Measurements from ENCODE around the gene ARID5B. TPM values are rescaled to one million over a fixed set of nuclear protein-coding genes. Genes with fewer than 3 reads are reported as not detected.

Gene ARID5B
- total RNA-seq, 1 donor from 2014 or later = 50.6 TPM

- no peak for DNase-seq (ENCODE audit: low spot score)
Measured at GRCh38 chr10:61987951-61988379, 86.5 kb downstream of the ARID5B start.

GRCh38 chr10:61989995-61990760 is 88.7 kb downstream of the ARID5B start:
- DNase-seq (ENCODE audit: low spot score) = no peak

- DNase-seq (ENCODE audit: low spot score) = no peak
Measured at GRCh38 chr10:61990761-61991135, 89.2 kb downstream of the ARID5B start.

GRCh38 chr10:61991166-61991565 is 89.7 kb downstream of the ARID5B start:
- no peak for DNase-seq (ENCODE audit: low spot score)

GRCh38 chr10:61992059-61992460 is 90.6 kb downstream of the ARID5B start:
- peak; percentile 28 for DNase-seq (ENCODE audit: low spot score)

GRCh38 chr10:61992671-61993668 is 91.5 kb downstream of the ARID5B start:
- DNase-seq (ENCODE audit: low spot score) = peak; percentile 72

GRCh38 chr10:61993711-61994401 is 92.4 kb downstream of the ARID5B start:
- no peak for DNase-seq (ENCODE audit: low spot score)

GRCh38 chr10:61994405-61995219 is 93.1 kb downstream of the ARID5B start:
- DNase-seq (ENCODE audit: low spot score) = no peak

GRCh38 chr10:61995220-61995503 is 93.7 kb downstream of the ARID5B start:
- DNase-seq (ENCODE audit: low spot score) = no peak

GRCh38 chr10:61998937-61999336 is 97.4 kb downstream of the ARID5B start:
- DNase-seq (ENCODE audit: low spot score) = no peak

GRCh38 chr10:62000037-62000603 is 98.6 kb downstream of the ARID5B start:
- DNase-seq (ENCODE audit: low spot score) = no peak

- no peak for DNase-seq (ENCODE audit: low spot score)
Measured at GRCh38 chr10:62000726-62001125, 99.2 kb downstream of the ARID5B start.

- DNase-seq (ENCODE audit: low spot score) = no peak
Measured at GRCh38 chr10:62001898-62002297, 100.4 kb downstream of the ARID5B start.

GRCh38 chr10:62002753-62003152 is 101.3 kb downstream of the ARID5B start:
- DNase-seq (ENCODE audit: low spot score) = no peak

- no peak for DNase-seq (ENCODE audit: low spot score)
Measured at GRCh38 chr10:62004042-62004441, 102.5 kb downstream of the ARID5B start.

- no peak for DNase-seq (ENCODE audit: low spot score)
Measured at GRCh38 chr10:62005281-62005680, 103.8 kb downstream of the ARID5B start.

GRCh38 chr10:62005687-62006086 is 104.2 kb downstream of the ARID5B start:
- DNase-seq (ENCODE audit: low spot score) = no peak

GRCh38 chr10:62007145-62007544 is 105.6 kb downstream of the ARID5B start:
- DNase-seq (ENCODE audit: low spot score) = no peak

- no peak for DNase-seq (ENCODE audit: low spot score)
Measured at GRCh38 chr10:62008196-62008595, 106.7 kb downstream of the ARID5B start.

GRCh38 chr10:62008946-62009345 is 107.4 kb downstream of the ARID5B start:
- DNase-seq (ENCODE audit: low spot score) = no peak

- no peak for DNase-seq (ENCODE audit: low spot score)
Measured at GRCh38 chr10:62010366-62010765, 108.9 kb downstream of the ARID5B start.
